Heart left ventricle (tissue), 13 donors: ENCODE measurements around the gene IFI27L2.

Experiments
- POLR2A ChIP-seq, 2 donors: fragments of 450-650 bp; IDR thresholded peaks; one replicate each; pipeline ENCODE4 v1.6.1; 2017; ENCODE audit warnings: antibody characterized with exemption in 2 of 2, mild to moderate bottlenecking in 2 of 2, moderate library complexity in 2 of 2
- TF ChIP-seq, protein P1 (sequence below), 12 donors: fragments of 200-600 bp; sonication (generic) in 4 of 12; IDR thresholded peaks; one replicate each; pipeline versions ENCODE4 v1.5.0 to v1.8.0; 2018 to 2022; ENCODE audit warnings: antibody characterized with exemption in 12 of 12, mild to moderate bottlenecking in 5 of 12
- donor health status: ischemic (EF 13 %, LVEDD 7.1; RV severe dilation, severe dysfunction).
- donor health status: DM: no; HTN: yes; CAD: no.
- donor health status: DM: no; HTN: no; CAD: no.
- donor health status: ischemic (EF 25% LVEDD 6.9; RV normal size, moderate dysfunction).
- donor health status: ischemic (EF 25% LVEDD 5.7; RV mildly dilated, moderate dysfunction).
- donor health status: ischemic (EF 35%, LVEDD 5.7; RV mildly dilated, moderate dysfunction).
- donor health status: nonischemic (EF 11% LVEDD 7.7; RV severe dilation, severe dysfunction).
- donor health status: DM: yes; HTN: yes; CAD: no.
- donor health status: PGD.
- donor health status: ischemic (EF 29% LVEDD 5.4; RV normal size, mild dysfunction).
- donor health status: nonischemic (EF 23%, LVEDD 6.1; RV moderate dilation, normal function).

DNA sequence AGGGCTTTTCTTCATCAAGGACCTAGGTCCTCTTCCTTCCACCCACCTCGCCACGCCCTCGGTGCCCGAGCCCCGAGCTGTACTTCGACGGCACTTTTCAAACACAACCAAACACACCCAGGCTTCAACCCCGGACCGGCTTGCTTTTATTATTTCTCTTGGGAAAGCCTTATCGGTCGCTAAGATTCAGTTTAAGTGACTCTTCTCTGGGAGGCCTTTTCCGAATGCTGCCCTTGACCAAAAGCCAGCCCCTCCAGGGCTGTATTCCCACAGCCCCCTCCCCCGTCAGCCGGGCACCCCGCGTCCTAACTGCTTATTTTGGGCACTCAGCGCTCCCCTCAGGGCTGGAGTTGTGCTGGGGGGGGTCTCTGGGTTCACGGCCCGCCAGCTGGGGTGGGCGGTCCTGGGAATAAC lies 44.1 kb upstream of the IFI27L2 start:
- TF ChIP-seq, protein P1, sequence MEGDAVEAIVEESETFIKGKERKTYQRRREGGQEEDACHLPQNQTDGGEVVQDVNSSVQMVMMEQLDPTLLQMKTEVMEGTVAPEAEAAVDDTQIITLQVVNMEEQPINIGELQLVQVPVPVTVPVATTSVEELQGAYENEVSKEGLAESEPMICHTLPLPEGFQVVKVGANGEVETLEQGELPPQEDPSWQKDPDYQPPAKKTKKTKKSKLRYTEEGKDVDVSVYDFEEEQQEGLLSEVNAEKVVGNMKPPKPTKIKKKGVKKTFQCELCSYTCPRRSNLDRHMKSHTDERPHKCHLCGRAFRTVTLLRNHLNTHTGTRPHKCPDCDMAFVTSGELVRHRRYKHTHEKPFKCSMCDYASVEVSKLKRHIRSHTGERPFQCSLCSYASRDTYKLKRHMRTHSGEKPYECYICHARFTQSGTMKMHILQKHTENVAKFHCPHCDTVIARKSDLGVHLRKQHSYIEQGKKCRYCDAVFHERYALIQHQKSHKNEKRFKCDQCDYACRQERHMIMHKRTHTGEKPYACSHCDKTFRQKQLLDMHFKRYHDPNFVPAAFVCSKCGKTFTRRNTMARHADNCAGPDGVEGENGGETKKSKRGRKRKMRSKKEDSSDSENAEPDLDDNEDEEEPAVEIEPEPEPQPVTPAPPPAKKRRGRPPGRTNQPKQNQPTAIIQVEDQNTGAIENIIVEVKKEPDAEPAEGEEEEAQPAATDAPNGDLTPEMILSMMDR (IDR thresholded peaks at IDR 0.05): no peak
- no peak for TF ChIP-seq POLR2A (IDR thresholded peaks at IDR 0.05)
